ENCODE results near the gene OR5D14.

DNA sequence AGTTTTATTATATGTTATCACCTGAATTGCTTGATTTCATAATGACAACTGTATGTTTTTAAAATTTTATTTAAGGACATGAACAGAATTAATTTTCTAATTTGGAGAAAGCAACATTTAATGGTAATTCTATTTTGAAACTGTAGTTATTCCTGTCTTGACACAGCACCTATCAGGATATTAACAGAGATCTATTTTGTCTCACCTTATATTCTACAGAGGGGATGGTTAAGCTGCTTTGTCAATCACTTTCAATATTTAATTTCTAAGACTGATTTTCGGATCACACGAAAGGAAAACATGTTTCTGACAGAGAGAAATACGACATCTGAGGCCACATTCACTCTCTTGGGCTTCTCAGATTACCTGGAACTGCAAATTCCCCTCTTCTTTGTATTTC lies 43.1 kb downstream of the OR5D14 start, which contains the start of gene OR5D16:
- no peak for TF ChIP-seq NRF1 (IDR thresholded peaks at IDR 0.05; ENCODE audit: low read depth, low read length)
- no peak for TF ChIP-seq EZH2phosphoT487 (IDR thresholded peaks at IDR 0.05; ENCODE audit: borderline replicate concordance, low read depth)
- TF ChIP-seq, protein P1, sequence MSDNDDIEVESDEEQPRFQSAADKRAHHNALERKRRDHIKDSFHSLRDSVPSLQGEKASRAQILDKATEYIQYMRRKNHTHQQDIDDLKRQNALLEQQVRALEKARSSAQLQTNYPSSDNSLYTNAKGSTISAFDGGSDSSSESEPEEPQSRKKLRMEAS (IDR thresholded peaks at IDR 0.05; ENCODE audit: low read depth): no peak
